T-helper 2 cell treated with Interferon-gamma antibody and Interleukin-4, amounts not matched to agents 5 μg/mL and 100 μg/mL, for 36 hours (primary cell): ENCODE measurements around the gene DOCK3.
"Not testable (repeated sequence)": the region's sequence is repeated elsewhere in the genome, so short reads cannot be mapped to it uniquely, and the experiment has no call there.

Source experiments
- DNase-seq: peaks from one replicate; pipeline ENCODE4 v3.0.0; 2021; ENCODE audit warnings: low spot score
- H3K27ac Mint-ChIP-seq: one replicate; pipeline ENCODE4 v1.8.0; 2021; ENCODE audit warnings: mild to moderate bottlenecking, mixed read lengths
- H3K27me3 Mint-ChIP-seq: one replicate; pipeline ENCODE4 v1.8.0; 2021; ENCODE audit warnings: low read depth, mixed read lengths
- H3K36me3 Mint-ChIP-seq: one replicate; pipeline ENCODE4 v1.8.0; 2021; ENCODE audit warnings: low read depth, mixed read lengths
- H3K4me1 Mint-ChIP-seq: one replicate; pipeline ENCODE4 v1.8.0; 2021; ENCODE audit warnings: low read depth, mixed read lengths
- H3K4me3 Mint-ChIP-seq: one replicate; pipeline ENCODE4 v1.8.0; 2022; ENCODE audit warnings: mild to moderate bottlenecking, moderate library complexity, mixed read lengths
- H3K9me3 Mint-ChIP-seq: one replicate; pipeline ENCODE4 v1.8.0; 2021; ENCODE audit warnings: mixed read lengths

The DOCK3 gene

GRCh38 chr3:50737906-50738598, 63.3 kb downstream of the DOCK3 start:
- no peak for DNase-seq
- no peak overlapping the region for H3K27ac Mint-ChIP-seq
- H3K27me3 Mint-ChIP-seq, result no peaks in the 10 kb centered on the region
- no peak overlapping the region for H3K4me3 Mint-ChIP-seq
- H3K36me3 Mint-ChIP-seq, result no peaks in the 10 kb centered on the region
- no peaks in the 10 kb centered on the region for H3K4me1 Mint-ChIP-seq
- peaks cover 5% of the 10 kb centered on the region for H3K9me3 Mint-ChIP-seq

- no peaks in the 10 kb centered on the region for H3K4me1 Mint-ChIP-seq
- no peaks in the 10 kb centered on the region for H3K36me3 Mint-ChIP-seq
- H3K9me3 Mint-ChIP-seq, result no peaks in the 10 kb centered on the region
- no peak overlapping the region for H3K27ac Mint-ChIP-seq
- no peak overlapping the region for H3K4me3 Mint-ChIP-seq
- H3K27me3 Mint-ChIP-seq, result no peaks in the 10 kb centered on the region
- DNase-seq, result no peak
Observed at GRCh38 chr3:50743643-50744042, 68.9 kb downstream of the DOCK3 start.

- H3K27me3 Mint-ChIP-seq, result no peaks in the 10 kb centered on the region
- no peak for DNase-seq
- H3K36me3 Mint-ChIP-seq, result no peaks in the 10 kb centered on the region
- H3K4me1 Mint-ChIP-seq, result no peaks in the 10 kb centered on the region
- H3K4me3 Mint-ChIP-seq, result no peak overlapping the region
- no peak overlapping the region for H3K27ac Mint-ChIP-seq
- no peaks in the 10 kb centered on the region for H3K9me3 Mint-ChIP-seq
Observed at GRCh38 chr3:50749822-50750221, 75.1 kb downstream of the DOCK3 start.

GRCh38 chr3:50759015-50759414, 84.3 kb downstream of the DOCK3 start:
- no peaks in the 10 kb centered on the region for H3K4me1 Mint-ChIP-seq
- no peaks in the 10 kb centered on the region for H3K9me3 Mint-ChIP-seq
- DNase-seq, result no peak
- H3K36me3 Mint-ChIP-seq, result no peaks in the 10 kb centered on the region
- no peak overlapping the region for H3K4me3 Mint-ChIP-seq
- no peak overlapping the region for H3K27ac Mint-ChIP-seq
- H3K27me3 Mint-ChIP-seq, result no peaks in the 10 kb centered on the region

GRCh38 chr3:50777680-50778079, 103.0 kb downstream of the DOCK3 start:
- H3K9me3 Mint-ChIP-seq, result peaks cover under 1% of the 10 kb centered on the region
- no peak overlapping the region for H3K4me3 Mint-ChIP-seq
- H3K27me3 Mint-ChIP-seq, result peaks cover 16% of the 10 kb centered on the region
- H3K27ac Mint-ChIP-seq, result no peak overlapping the region
- no peaks in the 10 kb centered on the region for H3K36me3 Mint-ChIP-seq
- DNase-seq, result no peak
- no peaks in the 10 kb centered on the region for H3K4me1 Mint-ChIP-seq

GRCh38 chr3:50781766-50782165, 107.0 kb downstream of the DOCK3 start:
- DNase-seq, H3K4me3 Mint-ChIP-seq, H3K27ac Mint-ChIP-seq, H3K4me1 Mint-ChIP-seq, H3K36me3 Mint-ChIP-seq, H3K27me3 Mint-ChIP-seq: not testable (repeated sequence)
- H3K9me3 Mint-ChIP-seq, result peaks cover 13% of the 10 kb centered on the region

GRCh38 chr3:50786631-50787030, 111.9 kb downstream of the DOCK3 start:
- Mint-ChIP-seq H3K4me1 (no peaks in the 10 kb centered on the region), H3K4me3 (no peak overlapping the region), H3K27me3 (no peaks in the 10 kb centered on the region), H3K9me3 (peaks cover 13% of the 10 kb centered on the region), H3K36me3 (no peaks in the 10 kb centered on the region), H3K27ac (no peak overlapping the region)
- DNase-seq, result no peak

GRCh38 chr3:50790894-50791293, 116.2 kb downstream of the DOCK3 start:
- not testable (repeated sequence) for DNase-seq, H3K9me3 Mint-ChIP-seq, H3K4me1 Mint-ChIP-seq, H3K27ac Mint-ChIP-seq, H3K4me3 Mint-ChIP-seq, H3K27me3 Mint-ChIP-seq, H3K36me3 Mint-ChIP-seq

GRCh38 chr3:50792568-50792967, 117.8 kb downstream of the DOCK3 start:
- Mint-ChIP-seq H3K36me3 (no peaks in the 10 kb centered on the region), H3K4me1 (no peaks in the 10 kb centered on the region), H3K9me3 (no peaks in the 10 kb centered on the region), H3K4me3 (no peak overlapping the region), H3K27me3 (peaks cover 4% of the 10 kb centered on the region), H3K27ac (no peak overlapping the region)
- no peak for DNase-seq

GRCh38 chr3:50803805-50804204, 129.1 kb downstream of the DOCK3 start:
- not testable (repeated sequence) for H3K36me3 Mint-ChIP-seq, H3K4me3 Mint-ChIP-seq, H3K27me3 Mint-ChIP-seq, DNase-seq, H3K4me1 Mint-ChIP-seq, H3K27ac Mint-ChIP-seq
- H3K9me3 Mint-ChIP-seq, result peaks cover 51% of the 10 kb centered on the region

GRCh38 chr3:50804376-50804775, 129.6 kb downstream of the DOCK3 start:
- H3K4me1 Mint-ChIP-seq, DNase-seq, H3K4me3 Mint-ChIP-seq, H3K27me3 Mint-ChIP-seq, H3K36me3 Mint-ChIP-seq, H3K27ac Mint-ChIP-seq: not testable (repeated sequence)
- H3K9me3 Mint-ChIP-seq, result peaks cover 45% of the 10 kb centered on the region

GRCh38 chr3:50805321-50805720, 130.6 kb downstream of the DOCK3 start:
- no peak for DNase-seq
- Mint-ChIP-seq H3K27me3 (no peaks in the 10 kb centered on the region), H3K36me3 (no peaks in the 10 kb centered on the region), H3K4me1 (no peaks in the 10 kb centered on the region), H3K27ac (no peak overlapping the region), H3K9me3 (peaks cover 36% of the 10 kb centered on the region), H3K4me3 (no peak overlapping the region)

- Mint-ChIP-seq H3K4me1 (no peaks in the 10 kb centered on the region), H3K27ac (no peak overlapping the region), H3K9me3 (peaks cover 29% of the 10 kb centered on the region), H3K27me3 (no peaks in the 10 kb centered on the region), H3K36me3 (no peaks in the 10 kb centered on the region), H3K4me3 (no peak overlapping the region)
- DNase-seq, result no peak
Observed at GRCh38 chr3:50806031-50806430, 131.3 kb downstream of the DOCK3 start.

- no peak overlapping the region for H3K27ac Mint-ChIP-seq
- H3K4me3 Mint-ChIP-seq, result no peak overlapping the region
- H3K27me3 Mint-ChIP-seq, result no peaks in the 10 kb centered on the region
- no peaks in the 10 kb centered on the region for H3K36me3 Mint-ChIP-seq
- no peak for DNase-seq
- no peaks in the 10 kb centered on the region for H3K4me1 Mint-ChIP-seq
- peaks cover 21% of the 10 kb centered on the region for H3K9me3 Mint-ChIP-seq
Observed at GRCh38 chr3:50806806-50807205, 132.1 kb downstream of the DOCK3 start.

- Mint-ChIP-seq H3K4me3 (no peak overlapping the region), H3K36me3 (no peaks in the 10 kb centered on the region), H3K27me3 (no peaks in the 10 kb centered on the region), H3K9me3 (peaks cover 16% of the 10 kb centered on the region), H3K4me1 (no peaks in the 10 kb centered on the region), H3K27ac (no peak overlapping the region)
- DNase-seq, result no peak
Observed at GRCh38 chr3:50807266-50807665, 132.5 kb downstream of the DOCK3 start.
